ENCODE measurements around the gene CCDC63.
"Not testable (repeated sequence)": the region's sequence is repeated elsewhere in the genome, so short reads cannot be mapped to it uniquely, and the experiment has no call there.

DNA sequence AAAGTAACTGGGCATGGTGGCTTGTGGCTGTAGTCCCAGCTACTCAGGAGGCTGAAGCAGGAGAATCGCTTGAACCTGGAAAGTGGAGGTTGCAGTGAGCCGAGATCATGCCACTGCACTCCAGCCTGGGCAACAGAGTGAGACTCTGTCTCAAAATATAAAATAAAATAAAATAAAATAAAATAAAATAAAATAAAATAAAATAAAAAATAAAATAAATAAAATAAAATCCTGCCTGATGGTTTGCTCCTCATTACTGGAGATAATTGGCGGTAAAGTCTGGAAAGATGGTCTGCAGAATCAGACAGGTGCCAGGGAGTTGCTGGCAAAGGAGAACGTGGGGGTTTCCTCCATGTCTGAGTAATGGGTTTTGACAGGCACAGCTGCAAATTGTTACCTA lies 11.2 kb downstream of the CCDC63 start:
- TF ChIP-seq ZNF217 (CRISPR knock-in tag; IDR thresholded peaks at IDR 0.05); CBX3 (IDR thresholded peaks at IDR 0.05; ENCODE audit: borderline replicate concordance in 1 of 2, low read length in 2 of 2): not testable (repeated sequence)
- TF ChIP-seq, protein P1, sequence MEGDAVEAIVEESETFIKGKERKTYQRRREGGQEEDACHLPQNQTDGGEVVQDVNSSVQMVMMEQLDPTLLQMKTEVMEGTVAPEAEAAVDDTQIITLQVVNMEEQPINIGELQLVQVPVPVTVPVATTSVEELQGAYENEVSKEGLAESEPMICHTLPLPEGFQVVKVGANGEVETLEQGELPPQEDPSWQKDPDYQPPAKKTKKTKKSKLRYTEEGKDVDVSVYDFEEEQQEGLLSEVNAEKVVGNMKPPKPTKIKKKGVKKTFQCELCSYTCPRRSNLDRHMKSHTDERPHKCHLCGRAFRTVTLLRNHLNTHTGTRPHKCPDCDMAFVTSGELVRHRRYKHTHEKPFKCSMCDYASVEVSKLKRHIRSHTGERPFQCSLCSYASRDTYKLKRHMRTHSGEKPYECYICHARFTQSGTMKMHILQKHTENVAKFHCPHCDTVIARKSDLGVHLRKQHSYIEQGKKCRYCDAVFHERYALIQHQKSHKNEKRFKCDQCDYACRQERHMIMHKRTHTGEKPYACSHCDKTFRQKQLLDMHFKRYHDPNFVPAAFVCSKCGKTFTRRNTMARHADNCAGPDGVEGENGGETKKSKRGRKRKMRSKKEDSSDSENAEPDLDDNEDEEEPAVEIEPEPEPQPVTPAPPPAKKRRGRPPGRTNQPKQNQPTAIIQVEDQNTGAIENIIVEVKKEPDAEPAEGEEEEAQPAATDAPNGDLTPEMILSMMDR (IDR thresholded peaks at IDR 0.05 in 2 of 3, conservative IDR thresholded peaks at IDR 0.05 in 1 of 3; ENCODE audit: insufficient read depth in 2 of 3, low read depth in 1 of 3, low read length in 3 of 3), result not testable (repeated sequence)

Measured in K562 (cell line).